ENCODE measurements around the gene ZIC3.
"Not testable (repeated sequence)": the region's sequence is repeated elsewhere in the genome, so short reads cannot be mapped to it uniquely, and the experiment has no call there.

The ZIC3 gene

GRCh38 chrX:137565921-137566745, at the start of gene ZIC3:
Gene ZIC3 (plus strand): TSS chrX:137566127. CDS start chrX:137566692, 565 bp downstream.
- peak in 1 of 2 experiments; percentile 18 for DNase-seq

GRCh38 chrX:137519459-137519858, 46.5 kb upstream of the ZIC3 start:
- DNase-seq = no peak

- no peak for DNase-seq
These were observed 19.9 kb upstream of the ZIC3 start for GRCh38 chrX:137545711-137546651.

DNA sequence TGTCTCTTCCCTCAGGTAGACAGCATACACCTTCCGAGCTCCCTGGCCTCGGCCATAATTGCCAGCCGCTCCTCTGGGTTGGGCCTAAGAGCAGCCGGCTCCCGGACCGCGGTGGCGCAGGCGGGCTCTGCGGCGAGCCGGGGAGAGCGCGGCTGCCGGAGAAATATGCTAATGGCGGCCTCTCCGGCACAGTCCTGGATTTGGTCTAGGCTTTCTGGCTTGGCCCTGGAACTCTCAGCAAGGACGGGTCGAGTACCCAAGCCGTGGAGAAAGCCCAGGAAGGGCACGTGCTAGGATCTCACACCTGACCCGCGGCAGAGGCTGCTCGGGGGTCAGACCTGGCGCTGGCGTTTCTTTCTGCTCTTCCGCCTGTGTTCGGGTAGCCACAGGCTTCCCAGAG, 18.6 kb upstream of the ZIC3 start:
- no peak for DNase-seq

DNA sequence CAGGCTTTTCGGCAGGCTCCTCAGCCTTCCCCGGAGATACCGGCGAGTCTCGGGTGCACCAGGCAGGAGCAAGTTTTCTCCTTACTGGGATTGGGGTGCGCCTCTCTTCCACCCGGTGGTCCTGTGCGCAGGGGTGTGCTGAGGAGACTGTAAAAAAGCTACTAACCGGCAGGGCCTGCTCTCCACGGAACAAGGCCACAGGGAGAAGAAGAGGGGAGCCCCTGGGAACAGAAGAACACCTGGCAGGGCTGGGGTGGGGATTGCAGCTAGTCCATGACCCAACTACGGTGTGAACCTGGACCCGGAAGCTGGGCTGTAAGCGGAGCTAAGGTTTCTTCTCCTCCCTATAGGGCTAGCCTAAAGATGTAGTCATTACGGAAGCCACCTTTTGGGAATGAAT, 17.7 kb upstream of the ZIC3 start:
- no peak for DNase-seq

DNA sequence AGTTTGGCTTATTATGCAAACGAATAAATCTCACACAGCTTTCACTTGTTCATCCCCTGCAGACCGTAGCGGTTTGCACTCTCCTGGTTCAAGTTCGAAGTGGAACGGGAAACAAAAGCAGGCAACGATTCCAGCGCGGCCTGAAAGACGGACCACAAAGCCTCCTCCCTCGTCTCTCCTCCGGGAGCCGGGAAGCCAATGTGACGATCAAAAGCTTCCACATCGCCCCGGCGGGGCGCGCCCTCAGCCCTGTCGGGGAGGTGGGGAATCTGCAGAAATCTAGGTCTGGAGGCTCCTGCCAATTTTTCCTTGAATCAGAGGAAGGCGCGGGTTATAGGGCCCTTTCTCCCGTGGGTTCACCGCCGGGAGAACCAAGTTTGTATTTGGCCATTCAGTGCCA, 16.9 kb upstream of the ZIC3 start:
- no peak for DNase-seq

DNA sequence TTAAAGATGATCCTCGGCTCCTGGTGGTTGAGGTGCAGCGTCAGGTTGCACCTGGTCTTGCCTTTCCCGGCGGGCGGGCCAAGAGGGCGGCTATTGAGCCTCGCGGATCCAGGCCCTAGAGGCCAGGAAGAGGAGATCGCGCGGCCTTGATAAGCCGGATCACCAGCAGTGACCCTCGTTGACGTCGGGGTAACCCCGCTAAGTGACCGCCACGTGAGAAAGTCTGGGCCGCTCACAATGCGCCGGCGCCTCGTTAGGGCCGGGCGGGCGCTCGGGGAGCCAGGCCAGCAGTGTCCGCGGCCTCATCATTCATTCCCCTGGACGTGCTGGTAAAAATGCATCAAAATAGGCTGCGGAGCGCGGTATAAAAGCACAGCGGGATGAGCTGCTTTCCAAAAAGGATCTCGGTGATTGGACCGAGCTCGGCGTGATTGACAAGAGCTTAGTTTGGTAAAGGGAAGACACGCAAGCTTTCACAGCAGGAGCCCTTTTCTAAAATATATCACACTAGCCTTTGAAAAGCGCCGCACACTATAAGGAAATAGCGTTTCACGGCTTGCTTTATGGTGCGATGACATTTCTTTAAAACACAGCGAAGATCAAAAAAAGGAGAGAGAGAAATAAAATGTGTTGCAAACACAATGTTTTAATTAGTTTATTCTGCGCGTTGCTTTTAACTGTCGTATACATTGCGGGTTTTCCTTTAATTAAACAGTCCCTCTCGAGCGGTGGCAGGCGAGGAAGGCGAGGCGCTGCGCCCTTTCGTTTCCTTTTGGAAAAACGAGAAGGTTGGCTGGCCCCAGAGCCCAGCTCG, 15.9 kb upstream of the ZIC3 start:
- DNase-seq = no peak

GRCh38 chrX:137550665-137551261, 15.2 kb upstream of the ZIC3 start:
- no peak for DNase-seq

- not testable (repeated sequence) for DNase-seq
These were observed 13.8 kb upstream of the ZIC3 start for GRCh38 chrX:137552098-137552497.

- no peak for DNase-seq
These were observed 3.8 kb upstream of the ZIC3 start for GRCh38 chrX:137562096-137562495.

DNA sequence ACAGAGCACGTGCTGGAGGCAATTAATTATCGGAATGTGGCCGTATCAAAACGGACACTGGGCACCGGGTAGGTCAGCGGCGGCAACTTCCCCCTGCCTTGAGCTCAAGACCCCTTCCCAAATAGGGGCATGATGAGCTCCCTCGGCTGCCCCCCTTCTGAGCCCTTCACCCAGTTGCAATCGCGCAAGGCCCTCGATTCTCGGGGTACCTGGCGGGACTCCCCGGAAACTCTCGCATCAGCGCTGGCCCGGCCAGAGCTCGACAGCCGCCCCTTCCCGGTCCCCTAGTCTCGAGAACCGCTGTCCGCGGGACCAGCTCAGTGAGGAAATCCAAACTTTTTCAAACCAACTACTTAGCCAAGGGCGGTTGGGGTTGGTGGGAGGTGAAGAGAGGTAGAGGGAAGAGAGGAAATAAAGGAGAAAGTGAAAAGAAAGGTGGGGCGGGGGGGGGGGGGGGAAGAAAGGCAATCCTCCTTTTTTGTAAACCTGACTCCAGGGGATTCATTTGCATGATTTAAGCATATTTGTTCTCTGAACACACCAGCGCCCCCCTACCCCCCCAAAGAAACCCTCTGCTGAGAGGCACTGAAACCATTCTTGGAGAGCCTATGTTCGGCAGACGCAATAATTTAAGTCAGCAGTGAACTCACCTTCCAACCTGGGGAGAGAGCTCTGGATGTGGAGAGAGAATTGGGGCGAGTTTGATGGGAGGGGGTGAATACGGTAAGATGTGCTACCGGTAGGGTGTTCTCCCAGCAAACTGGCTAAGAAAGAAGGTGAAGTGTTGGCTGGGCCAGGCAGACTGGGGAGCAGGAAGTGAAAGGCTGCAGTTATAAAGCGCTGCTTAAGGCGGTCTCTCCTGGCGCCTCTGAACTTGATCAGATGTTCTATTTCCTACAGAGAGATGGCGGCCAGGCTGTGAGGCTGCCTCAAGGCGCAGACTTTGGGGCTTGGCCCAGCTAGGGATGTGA, 2.0 kb upstream of the ZIC3 start:
- DNase-seq = no peak

DNA sequence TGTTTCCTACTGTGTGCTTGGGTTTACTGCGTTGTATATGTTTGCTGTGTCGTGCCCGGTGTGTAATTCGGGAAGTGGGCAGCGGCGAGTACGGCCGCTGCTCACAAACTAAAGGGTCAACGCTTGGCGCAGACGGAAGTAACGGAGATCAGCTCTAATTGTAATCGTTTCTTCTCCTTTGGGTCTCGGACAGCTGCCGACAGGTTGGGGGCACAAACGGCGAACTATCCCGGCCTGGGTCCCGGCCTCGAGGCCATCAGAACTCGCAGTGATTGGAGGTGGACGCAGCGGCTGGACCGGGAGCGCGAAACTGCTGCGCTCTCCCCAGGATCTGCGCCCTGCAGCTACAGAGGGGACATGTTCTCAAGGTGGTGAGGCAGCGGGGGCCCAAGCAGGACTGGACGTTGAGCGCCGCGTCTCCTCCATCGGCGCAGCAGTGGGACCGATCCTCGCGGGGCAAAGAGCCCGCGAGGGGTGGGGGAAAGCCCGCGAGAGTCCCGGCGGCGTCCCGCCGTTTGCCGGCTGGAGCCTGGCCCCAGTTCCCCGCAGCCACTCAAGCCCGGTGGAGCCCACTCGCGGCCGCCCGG, 516 bp upstream of the ZIC3 start:
- no peak for DNase-seq

DNA sequence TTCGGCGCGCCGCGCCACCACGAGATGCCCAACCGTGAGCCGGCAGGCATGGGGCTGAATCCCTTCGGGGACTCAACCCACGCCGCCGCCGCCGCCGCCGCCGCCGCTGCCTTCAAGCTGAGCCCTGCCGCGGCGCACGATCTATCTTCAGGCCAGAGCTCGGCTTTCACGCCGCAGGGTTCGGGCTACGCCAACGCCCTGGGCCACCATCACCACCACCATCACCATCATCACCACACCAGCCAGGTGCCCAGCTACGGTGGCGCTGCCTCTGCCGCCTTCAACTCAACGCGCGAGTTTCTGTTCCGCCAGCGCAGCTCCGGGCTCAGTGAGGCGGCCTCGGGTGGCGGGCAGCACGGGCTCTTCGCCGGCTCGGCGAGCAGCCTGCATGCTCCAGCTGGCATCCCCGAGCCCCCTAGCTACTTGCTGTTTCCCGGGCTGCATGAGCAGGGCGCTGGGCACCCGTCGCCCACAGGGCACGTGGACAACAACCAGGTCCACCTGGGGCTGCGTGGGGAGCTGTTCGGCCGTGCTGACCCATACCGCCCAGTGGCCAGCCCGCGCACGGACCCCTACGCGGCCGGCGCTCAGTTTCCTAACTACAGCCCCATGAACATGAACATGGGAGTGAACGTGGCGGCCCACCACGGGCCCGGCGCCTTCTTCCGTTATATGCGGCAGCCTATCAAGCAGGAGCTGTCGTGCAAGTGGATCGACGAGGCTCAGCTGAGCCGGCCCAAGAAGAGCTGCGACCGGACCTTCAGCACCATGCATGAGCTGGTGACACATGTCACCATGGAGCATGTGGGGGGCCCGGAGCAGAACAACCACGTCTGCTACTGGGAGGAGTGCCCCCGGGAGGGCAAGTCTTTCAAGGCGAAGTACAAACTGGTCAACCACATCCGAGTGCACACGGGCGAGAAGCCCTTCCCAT, 1.1 kb downstream of the ZIC3 start:
- no peak for DNase-seq

DNA sequence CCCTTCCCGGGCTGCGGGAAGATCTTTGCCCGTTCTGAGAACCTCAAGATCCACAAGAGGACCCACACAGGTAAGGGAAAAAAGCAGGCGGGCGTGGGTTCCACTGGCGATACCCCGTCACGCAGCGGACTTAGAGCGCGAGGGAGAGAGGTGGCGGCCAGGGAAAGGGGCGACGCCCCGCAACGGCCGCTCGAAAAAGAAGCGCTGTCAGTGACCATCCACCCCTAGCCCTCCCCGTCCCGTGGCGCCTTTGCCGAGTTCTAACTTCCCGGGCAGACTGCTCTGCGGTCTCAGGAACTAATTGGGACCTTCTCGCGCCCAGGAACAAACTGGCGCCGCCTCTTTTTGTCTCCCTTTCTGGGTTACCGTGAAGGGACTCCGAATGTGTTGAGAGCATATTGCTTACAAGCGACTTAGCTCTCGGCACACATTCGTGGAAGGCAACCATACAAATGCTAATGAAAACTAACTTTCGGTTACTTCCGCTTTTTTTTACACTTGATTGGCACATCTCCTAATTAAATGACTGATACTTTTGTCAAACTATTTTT, 1.8 kb downstream of the ZIC3 start:
- DNase-seq = no peak

GRCh38 chrX:137568741-137569469, 3.0 kb downstream of the ZIC3 start:
- no peak for DNase-seq

DNA sequence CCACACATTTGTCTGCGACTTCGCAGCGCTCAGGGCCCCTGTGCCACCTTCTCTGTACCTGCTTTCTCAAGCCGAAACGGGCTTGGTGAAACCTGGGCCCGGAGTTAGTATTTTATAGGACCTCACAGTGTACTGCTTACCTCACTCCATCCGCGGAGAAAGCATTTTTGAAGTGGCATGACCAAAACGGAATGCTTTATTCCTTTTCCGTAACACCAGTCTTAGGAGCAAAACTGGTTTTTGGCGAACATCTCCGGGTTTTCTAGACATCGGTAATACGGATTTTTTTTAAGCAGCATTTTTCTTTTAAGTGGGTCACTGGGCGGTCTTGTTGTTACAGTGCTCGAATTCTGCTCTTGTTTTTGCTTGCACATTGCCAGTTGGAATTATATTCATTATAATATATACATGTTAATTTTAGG, 3.6 kb downstream of the ZIC3 start:
- no peak for DNase-seq

DNA sequence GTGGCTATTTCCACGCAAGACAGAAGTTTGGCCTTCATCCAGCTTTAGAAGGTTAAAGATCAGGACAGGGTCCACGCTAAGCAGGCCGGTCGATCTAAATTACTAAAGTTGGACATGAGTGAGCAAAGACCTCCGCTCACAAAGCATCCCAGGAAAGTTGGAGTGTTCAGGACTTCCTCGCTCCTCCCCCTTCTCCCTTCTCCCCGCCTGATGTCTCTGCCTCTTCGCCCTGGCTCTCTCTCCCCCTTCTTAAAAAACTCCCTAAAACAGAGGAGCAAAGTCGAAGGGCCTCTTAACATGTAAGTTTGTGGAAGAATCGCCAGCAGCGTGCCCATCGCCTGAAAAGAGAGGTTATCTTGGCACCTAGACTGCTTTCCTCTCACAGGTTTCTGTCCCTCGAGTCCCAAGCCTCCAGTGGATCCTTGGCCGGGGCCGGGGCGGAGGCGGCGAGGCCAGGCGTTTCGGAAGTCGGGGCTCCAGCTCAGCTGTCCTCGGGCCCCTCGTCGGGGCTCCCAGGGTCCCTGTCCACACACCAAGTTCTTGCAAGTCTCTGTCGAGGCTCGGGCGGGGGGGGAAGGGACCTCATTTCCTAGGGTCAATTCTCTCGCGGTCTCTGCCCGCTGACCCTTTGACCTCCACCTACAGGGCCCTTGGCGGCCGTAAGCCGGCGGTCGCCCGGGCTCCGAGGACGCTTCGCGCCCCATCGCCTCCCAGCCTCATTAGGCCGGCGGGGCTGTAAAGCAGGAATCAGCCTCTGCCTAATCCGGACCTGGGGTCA, 7.6 kb downstream of the ZIC3 start:
- no peak for DNase-seq

Data from NCI-H446 (cell line).